Measurements from ENCODE around the gene PDZRN4. TPM values are rescaled to one million over a fixed set of nuclear protein-coding genes. Genes with fewer than 3 reads are reported as not detected.

Gene PDZRN4
- polyA plus RNA-seq, 2 of the 4 experiments (the other 2 are of a cell fraction) = 0.03 TPM

GRCh38 chr12:41589878-41590277, 401.8 kb downstream of the PDZRN4 start:
- H3K4me2 ChIP-seq = no peak overlapping the region
- H3K4me3 ChIP-seq = no peak overlapping the region
- ATAC-seq = no peak
- DNase-seq (ENCODE audit: low read depth in 1 of 2, low spot score in 1 of 2) = no peak
- FAIRE-seq = no peak
- H3K27ac ChIP-seq = no peak overlapping the region
- H3K9me3 ChIP-seq = no peaks in the 10 kb centered on the region
- TF ChIP-seq CTCF (IDR thresholded peaks at IDR 0.05) = no peak
- TF ChIP-seq ZSCAN20 (CRISPR knock-in tag; IDR thresholded peaks at IDR 0.05) = no peak
- TF ChIP-seq GATA3 (IDR thresholded peaks at IDR 0.05; ENCODE audit: borderline replicate concordance) = no peak
- no peak for TF ChIP-seq EP300 (IDR thresholded peaks at IDR 0.05)
- TF ChIP-seq MAZ (IDR thresholded peaks at IDR 0.05; ENCODE audit: borderline replicate concordance, low read depth, low read length) = no peak
- no peak for TF ChIP-seq SMC3 (IDR thresholded peaks at IDR 0.05)
- TF ChIP-seq RARB (CRISPR knock-in tag; IDR thresholded peaks at IDR 0.05) = no peak
- TF ChIP-seq, protein P1, sequence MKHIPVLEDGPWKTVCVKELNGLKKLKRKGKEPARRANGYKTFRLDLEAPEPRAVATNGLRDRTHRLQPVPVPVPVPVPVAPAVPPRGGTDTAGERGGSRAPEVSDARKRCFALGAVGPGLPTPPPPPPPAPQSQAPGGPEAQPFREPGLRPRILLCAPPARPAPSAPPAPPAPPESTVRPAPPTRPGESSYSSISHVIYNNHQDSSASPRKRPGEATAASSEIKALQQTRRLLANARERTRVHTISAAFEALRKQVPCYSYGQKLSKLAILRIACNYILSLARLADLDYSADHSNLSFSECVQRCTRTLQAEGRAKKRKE (CRISPR knock-in tag; IDR thresholded peaks at IDR 0.05; ENCODE audit: low read depth) = no peak
- H3K4me1 ChIP-seq = no peaks in the 10 kb centered on the region
- WGBS (ENCODE audit: missing lambda C conversion rate) = 65% methylated on average over 4 of the region's 4 CpGs
- ChIA-PET CTCF (no interaction called here), POLR2A (no interaction called here)

DNA sequence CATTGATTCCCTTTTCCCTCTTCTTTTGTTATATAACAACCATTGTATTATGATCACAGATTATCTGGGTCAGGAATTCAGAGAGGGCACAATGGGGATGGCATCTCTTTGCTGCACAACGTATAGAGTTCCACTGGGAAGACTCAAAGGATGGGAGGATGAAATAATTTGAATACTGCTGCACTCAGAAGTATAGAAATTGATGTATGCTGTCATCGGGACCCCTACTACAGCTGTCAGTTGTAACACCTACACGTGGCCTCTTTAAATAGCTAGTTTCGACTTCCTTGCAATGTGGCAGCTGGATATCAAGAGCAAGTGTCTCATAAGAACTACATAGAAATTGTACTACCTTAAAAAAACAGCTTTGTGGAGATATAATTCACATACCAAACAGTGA, 408.1 kb downstream of the PDZRN4 start:
- no peak for TF ChIP-seq CBX2 (IDR thresholded peaks at IDR 0.05; ENCODE audit: borderline replicate concordance, low read depth)
- no peak for TF ChIP-seq PHF8 (IDR thresholded peaks at IDR 0.05; ENCODE audit: borderline replicate concordance, low read depth)
- TF ChIP-seq CTCF (IDR thresholded peaks at IDR 0.05) = no peak
- no peak for TF ChIP-seq TFCP2L1 (CRISPR knock-in tag; IDR thresholded peaks at IDR 0.05)
- TF ChIP-seq KDM5A (IDR thresholded peaks at IDR 0.05) = no peak
- no peak for TF ChIP-seq MYC (IDR thresholded peaks at IDR 0.05; ENCODE audit: borderline replicate concordance, low read length)
- TF ChIP-seq HOXB13 (CRISPR knock-in tag; IDR thresholded peaks at IDR 0.05; ENCODE audit: low read depth) = no peak
- TF ChIP-seq SREBF2 (IDR thresholded peaks at IDR 0.05) = no peak
- no peak for TF ChIP-seq RCOR1 (IDR thresholded peaks at IDR 0.05; ENCODE audit: low read depth, low read length)
- TF ChIP-seq, protein P2, sequence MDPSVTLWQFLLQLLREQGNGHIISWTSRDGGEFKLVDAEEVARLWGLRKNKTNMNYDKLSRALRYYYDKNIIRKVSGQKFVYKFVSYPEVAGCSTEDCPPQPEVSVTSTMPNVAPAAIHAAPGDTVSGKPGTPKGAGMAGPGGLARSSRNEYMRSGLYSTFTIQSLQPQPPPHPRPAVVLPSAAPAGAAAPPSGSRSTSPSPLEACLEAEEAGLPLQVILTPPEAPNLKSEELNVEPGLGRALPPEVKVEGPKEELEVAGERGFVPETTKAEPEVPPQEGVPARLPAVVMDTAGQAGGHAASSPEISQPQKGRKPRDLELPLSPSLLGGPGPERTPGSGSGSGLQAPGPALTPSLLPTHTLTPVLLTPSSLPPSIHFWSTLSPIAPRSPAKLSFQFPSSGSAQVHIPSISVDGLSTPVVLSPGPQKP (IDR thresholded peaks at IDR 0.05; ENCODE audit: low read depth, low read length) = no peak
- H3K9me3 ChIP-seq = no peaks in the 10 kb centered on the region
- ATAC-seq (no peak), FAIRE-seq (no peak), DNase-seq (ENCODE audit: low read depth in 1 of 2, low spot score in 1 of 2) (no peak)
- ChIA-PET CTCF (interaction anchor here (1.4 kb wide), 1 partner anchor 11 kb away, joined by 3 read pairs; no protein-coding TSS in a partner anchor), POLR2A (no interaction called here)
- no peak overlapping the region for H3K4me2 ChIP-seq
- no peak overlapping the region for H3K27ac ChIP-seq
- WGBS (ENCODE audit: missing lambda C conversion rate) = 19% methylated on average over 4 of the region's 4 CpGs
- no peaks in the 10 kb centered on the region for H3K4me1 ChIP-seq
- no peak overlapping the region for H3K4me3 ChIP-seq

GRCh38 chr12:41604830-41605229, 416.7 kb downstream of the PDZRN4 start:
- TF ChIP-seq SMC3 (IDR thresholded peaks at IDR 0.05) (no peak), MAZ (IDR thresholded peaks at IDR 0.05; ENCODE audit: borderline replicate concordance, low read depth, low read length) (no peak), TFCP2L1 (CRISPR knock-in tag; IDR thresholded peaks at IDR 0.05) (no peak), CEBPB (IDR thresholded peaks at IDR 0.05) (no peak)
- TF ChIP-seq, protein P3, sequence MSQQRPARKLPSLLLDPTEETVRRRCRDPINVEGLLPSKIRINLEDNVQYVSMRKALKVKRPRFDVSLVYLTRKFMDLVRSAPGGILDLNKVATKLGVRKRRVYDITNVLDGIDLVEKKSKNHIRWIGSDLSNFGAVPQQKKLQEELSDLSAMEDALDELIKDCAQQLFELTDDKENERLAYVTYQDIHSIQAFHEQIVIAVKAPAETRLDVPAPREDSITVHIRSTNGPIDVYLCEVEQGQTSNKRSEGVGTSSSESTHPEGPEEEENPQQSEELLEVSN (IDR thresholded peaks at IDR 0.05; ENCODE audit: borderline replicate concordance, low read depth) = no peak
- Histone ChIP-seq H3K4me1 (no peaks in the 10 kb centered on the region), H3K4me3 (no peak overlapping the region), H3K4me2 (no peak overlapping the region), H3K9me3 (no peaks in the 10 kb centered on the region), H3K27ac (no peak overlapping the region)
- ATAC-seq = no peak
- POLR2A ChIA-PET = no interaction called here
- 59% methylated on average over 3 of the region's 3 CpGs for WGBS (ENCODE audit: missing lambda C conversion rate)
- CTCF ChIA-PET = no interaction called here
- FAIRE-seq = no peak
- DNase-seq (ENCODE audit: low read depth in 1 of 2, low spot score in 1 of 2) = no peak
